Islet precursor cell (in vitro differentiated cells): ENCODE data around the gene OXER1.
"Not testable (repeated sequence)": the region's sequence is repeated elsewhere in the genome, so short reads cannot be mapped to it uniquely, and the experiment has no call there.

Experiments used
- DNase-seq: peaks from one replicate; pipeline ENCODE4 v3.0.0-alpha.2; 2018

Gene OXER1

DNA sequence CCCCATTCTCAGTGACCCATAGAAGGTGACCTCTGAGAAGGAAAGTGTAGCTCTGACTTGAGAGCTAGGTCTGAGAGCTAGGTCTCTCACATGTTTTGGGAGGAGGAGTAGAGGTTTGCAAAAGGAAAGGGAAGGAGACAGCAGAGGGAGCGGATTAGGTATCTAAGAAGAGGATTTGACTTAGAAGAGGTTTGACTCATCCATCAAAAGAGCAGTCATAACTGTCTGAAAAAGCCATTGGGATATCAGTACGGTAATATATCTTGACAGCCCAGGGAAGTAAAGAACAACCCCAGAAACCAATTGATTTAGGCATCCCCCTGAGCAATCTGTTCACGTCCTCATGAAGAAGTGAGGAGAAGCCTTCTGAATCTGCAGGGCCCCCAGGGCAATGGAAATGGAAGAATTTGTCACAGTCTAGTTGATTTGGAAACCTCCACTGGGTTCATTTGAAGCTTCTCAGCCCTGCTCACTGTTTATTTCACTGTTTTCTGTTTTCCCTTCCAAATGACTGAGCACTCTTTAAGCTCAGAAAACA is 19.3 kb downstream of the OXER1 start:
- no peak for DNase-seq

DNA sequence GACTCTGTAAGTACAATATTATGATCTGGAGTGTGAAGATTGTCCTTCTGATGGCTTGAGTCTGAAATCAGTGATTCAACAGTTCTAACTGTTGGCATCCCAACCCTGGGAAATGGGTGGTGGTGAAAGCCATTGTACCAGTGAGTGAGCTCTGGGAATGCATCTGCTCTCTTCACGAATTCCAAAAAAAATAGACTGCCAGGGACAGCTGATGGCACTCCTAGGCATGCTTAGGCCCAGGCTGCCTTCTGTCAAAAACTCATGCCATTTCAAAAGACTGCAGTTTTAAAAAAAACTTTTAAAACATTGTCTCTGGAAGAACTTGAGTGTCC is 20.3 kb downstream of the OXER1 start:
- no peak for DNase-seq

GRCh38 chr2:42742740-42743658 is 20.9 kb downstream of the OXER1 start:
- no peak for DNase-seq

DNA sequence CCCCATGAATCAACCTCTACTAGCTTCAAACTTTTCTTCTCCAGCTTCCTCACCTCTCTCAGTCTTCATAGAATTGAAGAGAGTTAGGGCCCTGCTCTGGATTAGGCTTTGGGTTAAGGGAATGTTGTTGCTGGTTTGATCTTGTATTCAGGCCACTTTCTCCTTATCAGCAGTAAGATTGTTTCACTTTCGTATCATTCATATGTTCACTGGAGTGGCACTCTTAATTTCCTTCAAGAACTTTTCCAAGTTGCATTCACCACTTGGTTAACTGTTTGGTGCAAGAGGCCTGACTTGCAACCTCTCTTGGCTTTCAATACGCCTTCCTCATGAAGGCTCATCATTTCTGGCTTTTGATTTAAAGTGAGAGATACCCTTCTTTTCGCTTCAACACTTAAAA is 22.8 kb downstream of the OXER1 start:
- no peak for DNase-seq

DNA sequence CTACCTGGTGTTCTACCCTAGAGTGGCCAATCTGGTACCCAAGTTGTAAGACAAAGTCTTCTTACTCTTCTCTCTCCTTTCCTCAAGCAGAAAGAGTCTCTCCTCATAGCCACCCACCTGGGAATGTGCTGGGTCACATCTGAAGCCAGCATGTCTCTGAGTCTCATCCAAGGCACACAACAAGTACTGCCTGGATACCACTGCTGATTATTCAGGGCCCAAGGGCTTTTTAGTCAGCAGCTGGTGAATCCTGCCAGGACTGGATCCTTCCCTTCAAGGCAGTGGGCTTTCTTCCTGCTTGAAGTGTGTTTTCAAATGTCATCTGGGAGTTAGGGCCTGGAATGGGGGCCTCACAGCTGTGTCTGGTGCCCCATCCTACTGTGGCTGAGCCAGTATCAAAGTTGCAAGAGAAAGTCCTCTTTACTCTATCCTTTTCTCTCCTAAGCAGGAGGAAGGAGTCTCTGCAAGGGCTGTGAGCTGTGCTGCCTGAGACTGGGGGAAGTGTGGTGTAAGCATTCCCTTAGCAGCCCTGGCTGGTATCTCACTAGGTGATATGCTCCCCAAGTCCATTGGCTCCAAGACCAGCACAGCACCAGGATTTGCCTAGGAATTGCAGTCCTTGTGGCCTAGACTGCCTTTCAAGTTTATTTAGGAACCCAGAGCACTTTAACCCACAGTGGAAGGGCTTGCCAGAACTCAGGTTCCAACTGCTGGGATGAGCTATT is 27.2 kb downstream of the OXER1 start:
- DNase-seq: no peak

- DNase-seq: no peak
Measured at GRCh38 chr2:42733852-42734251, 30.1 kb downstream of the OXER1 start.

DNA sequence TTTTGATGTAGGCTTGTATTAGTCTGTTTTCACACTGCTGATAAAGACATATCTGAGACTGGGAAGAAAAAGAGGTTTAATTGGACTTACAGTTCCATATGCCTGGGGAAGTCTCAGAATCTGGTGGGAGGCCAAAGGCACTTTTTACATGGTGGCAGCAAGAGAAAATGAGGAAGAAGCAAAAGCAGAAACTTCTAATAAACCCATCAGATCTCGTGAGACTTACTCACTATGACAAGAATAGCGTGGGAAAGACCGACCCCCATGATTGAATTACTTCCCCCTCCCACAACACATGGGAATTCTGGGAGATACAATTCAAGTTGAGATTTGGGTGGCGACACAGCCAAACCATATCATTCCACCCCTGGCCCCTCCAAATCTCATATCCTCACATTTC is 32.6 kb downstream of the OXER1 start:
- DNase-seq: not testable (repeated sequence)

- no peak for DNase-seq
Measured at GRCh38 chr2:42726680-42727079, 37.3 kb downstream of the OXER1 start.

DNA sequence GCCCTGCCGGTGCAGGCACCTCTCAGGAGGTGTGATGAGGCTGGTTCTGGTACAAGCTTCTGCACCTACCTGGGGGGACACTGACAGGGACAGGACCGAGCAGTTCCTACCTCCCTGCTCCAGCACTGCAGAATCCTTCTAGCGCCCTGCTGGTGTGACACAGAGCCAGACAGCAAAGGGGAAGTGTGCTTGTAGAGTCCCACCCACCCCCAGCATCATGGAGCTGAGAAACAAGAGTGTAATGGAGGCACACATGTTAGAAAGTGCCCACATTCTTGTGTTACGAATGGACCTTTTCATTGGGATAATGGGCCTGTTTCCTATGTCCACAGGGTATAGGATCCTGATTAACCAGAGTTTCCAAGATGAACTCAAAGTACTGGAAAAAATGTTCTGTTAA is 38.3 kb downstream of the OXER1 start:
- DNase-seq: peak; percentile 68

- no peak for DNase-seq
Measured at GRCh38 chr2:42724886-42725285, 39.0 kb downstream of the OXER1 start.

GRCh38 chr2:42723465-42723864 is 40.5 kb downstream of the OXER1 start:
- no peak for DNase-seq

- DNase-seq: peak; percentile 71
Measured at GRCh38 chr2:42722320-42723190, 41.4 kb downstream of the OXER1 start.

DNA sequence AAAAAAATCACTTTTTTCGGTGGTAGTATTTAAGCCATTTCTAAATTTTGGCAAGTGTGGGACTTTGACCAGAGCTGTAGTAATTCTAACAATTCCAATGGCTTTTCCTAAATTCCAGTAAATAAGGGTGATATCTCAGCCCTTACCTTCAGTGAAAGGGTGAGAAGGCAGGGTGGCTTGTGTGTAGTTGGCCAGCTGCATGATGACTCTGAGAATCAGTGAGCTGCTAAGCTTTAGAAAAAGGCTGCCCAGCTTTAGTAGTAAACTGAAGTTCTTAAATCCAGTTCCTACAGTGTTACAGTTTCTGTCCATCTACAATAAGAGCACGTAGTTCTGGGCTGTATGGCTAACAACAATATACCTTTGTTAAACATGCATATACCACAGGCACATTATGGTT is 42.0 kb downstream of the OXER1 start:
- no peak for DNase-seq

DNA sequence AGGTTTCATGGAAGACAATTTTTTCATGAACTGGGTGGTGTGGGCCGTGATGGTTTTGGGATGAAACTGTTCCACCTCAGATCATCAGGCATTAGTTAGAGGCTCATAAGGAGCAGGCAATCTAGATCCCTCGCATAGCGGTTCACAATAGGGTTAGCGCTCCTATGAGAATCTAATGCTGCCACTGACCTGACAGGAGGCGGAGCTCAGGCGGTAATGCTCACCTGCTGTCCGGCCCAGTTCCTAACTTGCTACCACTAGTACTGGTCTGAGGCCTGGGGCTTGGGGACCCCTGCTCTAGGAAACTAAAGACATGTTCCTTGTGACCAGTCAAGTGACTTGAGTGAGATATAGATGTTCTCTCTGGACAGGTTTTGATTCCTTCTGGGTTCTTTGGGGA is 49.2 kb downstream of the OXER1 start:
- no peak for DNase-seq

DNA sequence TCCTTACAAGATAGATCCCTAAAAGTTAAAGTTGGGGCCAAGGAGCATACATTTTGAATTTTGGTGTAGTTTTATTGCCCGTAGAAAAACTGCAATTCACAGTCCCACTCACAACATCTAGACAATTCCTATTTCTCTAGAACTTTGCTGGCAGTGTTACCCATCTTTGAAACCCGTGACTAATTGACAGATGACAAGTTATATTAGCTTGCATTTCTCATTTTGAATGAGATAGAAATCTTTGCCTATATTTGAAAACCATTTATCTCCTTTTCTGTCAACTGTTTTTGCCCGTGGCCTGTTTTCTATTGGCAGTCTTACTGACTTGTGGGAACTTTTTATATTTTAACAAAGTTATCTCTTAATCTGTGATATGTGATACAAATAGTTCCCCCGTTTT is 50.0 kb downstream of the OXER1 start:
- DNase-seq: no peak

DNA sequence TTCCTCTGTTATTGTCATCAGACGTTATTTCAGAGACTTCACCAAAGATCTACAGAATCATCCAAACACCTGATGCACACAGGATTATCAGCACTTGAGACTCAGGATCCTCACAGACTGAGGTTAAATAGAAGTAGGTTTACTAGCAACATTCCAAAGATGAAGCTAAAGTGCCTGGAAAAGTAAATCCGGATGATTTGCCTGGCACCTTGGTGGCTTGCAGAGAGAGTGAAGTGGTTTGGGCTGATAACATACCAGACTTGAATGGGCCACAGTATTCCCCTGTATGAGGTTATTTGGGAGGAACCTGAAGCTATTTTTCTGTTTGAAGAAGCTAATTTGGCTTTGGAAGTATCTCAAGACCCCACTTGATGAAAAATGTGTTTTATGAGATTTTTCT is 51.0 kb downstream of the OXER1 start:
- no peak for DNase-seq
